Ovary (tissue), 3 donors: Measurements from ENCODE around the gene APEH.

ENCODE experiments used
- POLR2A ChIP-seq: fragments of 450-650 bp; IDR thresholded peaks from one replicate; pipeline ENCODE4 v1.6.1; 2017; ENCODE audit warnings: antibody characterized with exemption, mild to moderate bottlenecking, moderate library complexity
- TF ChIP-seq, protein P1 (sequence below), 3 donors: fragments of 450-650 bp in 2 of 3; fragments of 200-600 bp in 1 of 3; IDR thresholded peaks; one replicate each; pipeline versions ENCODE4 v1.5.1 to v1.8.0; 2016 to 2022; ENCODE audit warnings: antibody characterized with exemption in 3 of 3, mild to moderate bottlenecking in 1 of 3
- donor health status: DM: no; HTN: no; CAD: no.

DNA sequence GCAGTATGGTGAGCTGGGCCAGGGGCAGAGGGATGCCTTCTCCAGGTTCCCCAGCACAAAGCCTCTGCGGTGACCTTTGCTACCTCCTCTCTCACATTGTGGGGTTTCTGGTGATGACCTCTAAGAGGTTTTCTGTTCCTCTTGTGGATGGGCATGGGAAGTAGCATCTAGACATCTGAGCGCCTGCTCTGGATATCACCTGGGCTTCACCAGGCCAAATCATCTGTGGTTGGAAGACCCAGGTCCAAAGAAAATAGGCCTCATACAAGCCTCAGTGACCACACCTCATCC is 7.0 kb downstream of the APEH start:
- TF ChIP-seq, protein P1, sequence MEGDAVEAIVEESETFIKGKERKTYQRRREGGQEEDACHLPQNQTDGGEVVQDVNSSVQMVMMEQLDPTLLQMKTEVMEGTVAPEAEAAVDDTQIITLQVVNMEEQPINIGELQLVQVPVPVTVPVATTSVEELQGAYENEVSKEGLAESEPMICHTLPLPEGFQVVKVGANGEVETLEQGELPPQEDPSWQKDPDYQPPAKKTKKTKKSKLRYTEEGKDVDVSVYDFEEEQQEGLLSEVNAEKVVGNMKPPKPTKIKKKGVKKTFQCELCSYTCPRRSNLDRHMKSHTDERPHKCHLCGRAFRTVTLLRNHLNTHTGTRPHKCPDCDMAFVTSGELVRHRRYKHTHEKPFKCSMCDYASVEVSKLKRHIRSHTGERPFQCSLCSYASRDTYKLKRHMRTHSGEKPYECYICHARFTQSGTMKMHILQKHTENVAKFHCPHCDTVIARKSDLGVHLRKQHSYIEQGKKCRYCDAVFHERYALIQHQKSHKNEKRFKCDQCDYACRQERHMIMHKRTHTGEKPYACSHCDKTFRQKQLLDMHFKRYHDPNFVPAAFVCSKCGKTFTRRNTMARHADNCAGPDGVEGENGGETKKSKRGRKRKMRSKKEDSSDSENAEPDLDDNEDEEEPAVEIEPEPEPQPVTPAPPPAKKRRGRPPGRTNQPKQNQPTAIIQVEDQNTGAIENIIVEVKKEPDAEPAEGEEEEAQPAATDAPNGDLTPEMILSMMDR (IDR thresholded peaks at IDR 0.05), result no peak
- no peak for TF ChIP-seq POLR2A
